K562 (cell line): ENCODE results near the gene BPTF. TPM values are rescaled to one million over a fixed set of nuclear protein-coding genes. Genes with fewer than 3 reads are reported as not detected.

Experiments
- ADNP ChIP-seq: fragments of 200-800 bp; sonication (Bioruptor generic); IDR thresholded peaks from 2 replicates; pipeline ENCODE4 v1.6.1; 2016; ENCODE audit warnings: missing genetic modification characterization, missing compliant biosample characterization
- DMBX1 ChIP-seq: fragments of 250-450 bp; sonication (Bioruptor Pico); IDR thresholded peaks from 2 replicates; pipeline ENCODE4 v1.8.0; 2022; ENCODE audit warnings: inconsistent platforms, mild to moderate bottlenecking, moderate library complexity, borderline replicate concordance
- FOXM1 ChIP-seq, 2 experiments: fragments of 450-650 bp in 1 of 2; sonication (generic) in 1 of 2; formaldehyde crosslinking in 1 of 2; IDR thresholded peaks; 2 replicates each; pipeline versions ENCODE4 v1.6.1 to v1.9.0; 2017 to 2022; ENCODE audit warnings: low read depth in 2 of 2, mild to moderate bottlenecking in 2 of 2, missing genetic modification reagents in 1 of 2, moderate library complexity in 1 of 2
- GABPB1 ChIP-seq: sonication (generic); formaldehyde crosslinking; IDR thresholded peaks from 2 replicates; pipeline ENCODE4 v1.8.0; 2022; ENCODE audit warnings: mild to moderate bottlenecking, missing genetic modification reagents
- PML ChIP-seq: IDR thresholded peaks from 2 replicates; pipeline ENCODE4 v1.6.1; 2012; ENCODE audit warnings: low read length, inconsistent platforms
- RAD21 ChIP-seq, 2 experiments: fragments of 250-450 bp in 1 of 2; fragments of 450-650 bp in 1 of 2; sonication (Bioruptor Pico) in 1 of 2; formaldehyde crosslinking in 1 of 2; IDR thresholded peaks in 1 of 2; conservative IDR thresholded peaks in 1 of 2; 2 replicates each; pipeline versions ENCODE4 v1.4.0 to v1.8.0; 2020 to 2022; ENCODE audit warnings: mild to moderate bottlenecking in 2 of 2, moderate library complexity in 1 of 2
- SREBF1 ChIP-seq: fragments of 150-350 bp; IDR thresholded peaks from 2 replicates; pipeline ENCODE4 v1.6.1; 2014; ENCODE audit warnings: antibody characterized with exemption, low read depth, low read length, borderline replicate concordance
- TAF9B ChIP-seq: fragments of 450-650 bp; IDR thresholded peaks from 2 replicates; pipeline ENCODE4 v1.6.1; 2018; ENCODE audit warnings: mild to moderate bottlenecking; ENCODE audit not compliant: partially characterized antibody
- TRIM24 ChIP-seq, 2 experiments: fragments of 450-650 bp; IDR thresholded peaks; 2 replicates each; pipeline ENCODE4 v1.6.1; 2016
- TSC22D4 ChIP-seq: fragments of 450-650 bp; IDR thresholded peaks from 2 replicates; pipeline ENCODE4 v1.6.1; 2016; ENCODE audit warnings: missing genetic modification characterization, missing biosample characterization, control low read depth
- ZKSCAN8 ChIP-seq: fragments of 200-800 bp; sonication (Bioruptor generic); IDR thresholded peaks from 2 replicates; pipeline ENCODE4 v1.6.1; 2016; ENCODE audit warnings: missing genetic modification characterization, missing compliant biosample characterization
- ZNF124 ChIP-seq: sonication (generic); formaldehyde crosslinking; IDR thresholded peaks from 2 replicates; pipeline ENCODE4 v1.8.1; 2022; ENCODE audit warnings: missing genetic modification reagents
- ZNF354B ChIP-seq: fragments of 250-450 bp; sonication (Bioruptor Pico); IDR thresholded peaks from 2 replicates; pipeline ENCODE4 v1.4.0; 2020
- ZNF592 ChIP-seq: fragments of 450-650 bp; IDR thresholded peaks from 2 replicates; pipeline ENCODE4 v1.6.1; 2017; ENCODE audit warnings: antibody characterized with exemption, mild to moderate bottlenecking
- polyA plus RNA-seq, 8 experiments: library from polyadenylated mRNA; depleted of rRNA in 4 of 8; stranded (reverse) in 5 of 8; unstranded in 3 of 8; fragments of >200 nt; fragmentation: Nextera tagmentation in 2 of 8; fragmentation: Illumina TruSeq in 1 of 8; extraction: Ambion mirVana in 2 of 8; extraction: Trizol in 1 of 8; gene quantifications; 2 replicates each; pipeline versions ENCODE4 v1.2.1 to v1.2.3, GENCODE V29; 2011 to 2014; ENCODE audit warnings: inconsistent platforms in 1 of 8, missing spikeins in 1 of 8
- total RNA-seq, 7 experiments: library from RNA; depleted of rRNA in 6 of 7; stranded (reverse); fragments of >200 nt in 6 of 7; fragmentation: Illumina TruSeq in 2 of 7; extraction: Trizol in 2 of 7; gene quantifications; 2 replicates each; pipeline versions ENCODE4 v1.2.1 to v1.2.3, GENCODE V29; 2011 to 2021; ENCODE audit warnings: low replicate concordance in 1 of 7
- TF ChIP-seq, protein P1 (sequence below): fragments of 250-450 bp; sonication (Bioruptor Pico); IDR thresholded peaks from 2 replicates; pipeline ENCODE4 v1.9.0; 2021; ENCODE audit warnings: mild to moderate bottlenecking
- TF ChIP-seq, protein P2 (sequence below), 2 experiments: IDR thresholded peaks in 1 of 2; conservative IDR thresholded peaks in 1 of 2; 2 replicates each; pipeline ENCODE4 v1.6.1; 2016; ENCODE audit warnings: low read depth in 2 of 2, mild to moderate bottlenecking in 1 of 2, missing compliant biosample characterization in 1 of 2, missing genetic modification characterization in 1 of 2, moderate library complexity in 1 of 2
- TF ChIP-seq, protein P3 (sequence below): sonication (generic); formaldehyde crosslinking; IDR thresholded peaks from 2 replicates; pipeline ENCODE4 v1.8.0; 2022; ENCODE audit warnings: mild to moderate bottlenecking, missing genetic modification reagents

Gene BPTF
- total and polyA plus RNA-seq, 9 of the 15 experiments (the other 6 are each of a cell fraction or from before 2014, with no cell fraction given) = 12.5 to 52.1 (median 26.9) TPM

- TF ChIP-seq ZNF354B (CRISPR knock-in tag) = no peak
- no peak for TF ChIP-seq TSC22D4 (tag)
- no peak for TF ChIP-seq SREBF1
- peak; percentile 90 for TF ChIP-seq FOXM1 (IDR thresholded peaks at IDR 0.05; ENCODE audit: low read depth)
- no peak for TF ChIP-seq FOXM1 (CRISPR knock-in tag; IDR thresholded peaks at IDR 0.05; ENCODE audit: low read depth)
- TF ChIP-seq ZKSCAN8 = peak; percentile 56; the same call in 1 of the 2 replicates
- TF ChIP-seq ZNF124 = no peak
- TF ChIP-seq DMBX1 (CRISPR knock-in tag) = peak; percentile 50; the same call in 1 of the 2 replicates
- peak; percentile 81 for TF ChIP-seq ZNF592
- TF ChIP-seq RAD21 (CRISPR knock-in tag; conservative IDR thresholded peaks at IDR 0.05 in 1 of 2, IDR thresholded peaks at IDR 0.05 in 1 of 2) = peak; percentile 2 to 21; a peak in 1 of 4 replicates
- TF ChIP-seq, protein P1, sequence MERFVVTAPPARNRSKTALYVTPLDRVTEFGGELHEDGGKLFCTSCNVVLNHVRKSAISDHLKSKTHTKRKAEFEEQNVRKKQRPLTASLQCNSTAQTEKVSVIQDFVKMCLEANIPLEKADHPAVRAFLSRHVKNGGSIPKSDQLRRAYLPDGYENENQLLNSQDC (CRISPR knock-in tag) = no peak
- TF ChIP-seq, protein P2, sequence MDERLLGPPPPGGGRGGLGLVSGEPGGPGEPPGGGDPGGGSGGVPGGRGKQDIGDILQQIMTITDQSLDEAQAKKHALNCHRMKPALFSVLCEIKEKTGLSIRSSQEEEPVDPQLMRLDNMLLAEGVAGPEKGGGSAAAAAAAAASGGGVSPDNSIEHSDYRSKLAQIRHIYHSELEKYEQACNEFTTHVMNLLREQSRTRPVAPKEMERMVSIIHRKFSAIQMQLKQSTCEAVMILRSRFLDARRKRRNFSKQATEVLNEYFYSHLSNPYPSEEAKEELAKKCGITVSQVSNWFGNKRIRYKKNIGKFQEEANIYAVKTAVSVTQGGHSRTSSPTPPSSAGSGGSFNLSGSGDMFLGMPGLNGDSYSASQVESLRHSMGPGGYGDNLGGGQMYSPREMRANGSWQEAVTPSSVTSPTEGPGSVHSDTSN (CRISPR knock-in tag; IDR thresholded peaks at IDR 0.05; ENCODE audit: low read depth) = no peak
- TF ChIP-seq, protein P2 (tag; conservative IDR thresholded peaks at IDR 0.05; ENCODE audit: low read depth) = peak; percentile 52; the same call in 1 of the 2 replicates
- TF ChIP-seq TAF9B = no peak
- 0 out of 2 replicates have a peak, but pooled peaks have one; percentile 35 for TF ChIP-seq GABPB1 (CRISPR knock-in tag)
- TF ChIP-seq, protein P3, sequence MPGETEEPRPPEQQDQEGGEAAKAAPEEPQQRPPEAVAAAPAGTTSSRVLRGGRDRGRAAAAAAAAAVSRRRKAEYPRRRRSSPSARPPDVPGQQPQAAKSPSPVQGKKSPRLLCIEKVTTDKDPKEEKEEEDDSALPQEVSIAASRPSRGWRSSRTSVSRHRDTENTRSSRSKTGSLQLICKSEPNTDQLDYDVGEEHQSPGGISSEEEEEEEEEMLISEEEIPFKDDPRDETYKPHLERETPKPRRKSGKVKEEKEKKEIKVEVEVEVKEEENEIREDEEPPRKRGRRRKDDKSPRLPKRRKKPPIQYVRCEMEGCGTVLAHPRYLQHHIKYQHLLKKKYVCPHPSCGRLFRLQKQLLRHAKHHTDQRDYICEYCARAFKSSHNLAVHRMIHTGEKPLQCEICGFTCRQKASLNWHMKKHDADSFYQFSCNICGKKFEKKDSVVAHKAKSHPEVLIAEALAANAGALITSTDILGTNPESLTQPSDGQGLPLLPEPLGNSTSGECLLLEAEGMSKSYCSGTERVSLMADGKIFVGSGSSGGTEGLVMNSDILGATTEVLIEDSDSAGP (CRISPR knock-in tag) = peak; percentile 93
- peak; percentile 30 to 41; a peak in 2 of 4 replicates for TF ChIP-seq TRIM24 (IDR thresholded peaks at IDR 0.05)
- TF ChIP-seq ADNP = peak; percentile 18; the same call in 1 of the 2 replicates
- peak; percentile 93 for TF ChIP-seq PML
These were observed 40.8 kb upstream of the BPTF start (continued) for GRCh38 chr17:67784364-67785121.
